Measurements from ENCODE around the gene MGAT4B. TPM values are rescaled to one million over a fixed set of nuclear protein-coding genes. Genes with fewer than 3 reads are reported as not detected.

MGAT4B gene
- total and polyA plus RNA-seq, 2 of the 13 experiments (the other 11 are each of a cell fraction or from before 2014, with no cell fraction given), result 93.5 to 130 TPM

DNA sequence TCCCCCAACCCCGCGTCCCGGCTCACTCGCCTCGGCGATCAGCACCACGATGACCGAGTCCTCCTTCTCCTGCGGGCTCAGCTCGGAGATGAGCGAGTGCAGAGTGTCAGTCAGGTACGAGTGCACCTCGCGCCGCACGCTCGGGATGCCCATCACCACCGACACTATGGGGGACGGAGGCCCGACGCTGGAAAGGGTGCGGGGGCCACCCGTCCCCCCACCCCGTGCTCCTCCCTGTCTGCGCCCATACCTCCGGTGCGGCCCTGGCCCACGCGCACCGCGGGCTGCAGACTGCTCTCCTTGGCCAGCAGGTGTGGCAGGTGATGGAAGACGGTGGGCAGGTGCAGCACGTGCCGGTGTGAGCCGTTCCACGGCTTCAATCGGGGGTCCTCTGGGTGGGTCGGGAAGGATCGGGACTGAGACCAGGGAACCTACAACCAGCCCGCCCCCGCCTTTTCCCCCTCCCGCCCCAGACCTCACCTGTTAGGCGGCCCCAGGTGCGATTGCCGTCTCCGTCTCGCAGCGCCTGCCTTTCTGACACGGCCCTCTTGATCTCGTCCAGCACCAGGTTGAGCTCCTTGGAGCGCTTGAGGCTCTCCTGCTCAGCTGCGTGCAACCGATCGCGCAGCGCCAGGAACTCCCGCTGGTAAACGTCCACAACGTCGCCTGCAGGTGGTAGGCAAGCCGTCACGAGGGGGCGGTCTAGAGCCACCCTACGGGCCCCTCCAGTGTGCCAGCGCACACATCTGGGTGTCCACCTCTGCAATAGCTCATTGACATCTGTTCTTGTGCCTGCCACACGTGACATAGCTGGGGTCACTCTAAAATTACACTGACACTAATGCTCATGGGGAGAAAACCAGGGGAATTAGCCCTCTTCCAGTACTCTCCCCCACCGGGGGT, 5.1 kb downstream of the MGAT4B start (continued):
- TF ChIP-seq, protein P1, sequence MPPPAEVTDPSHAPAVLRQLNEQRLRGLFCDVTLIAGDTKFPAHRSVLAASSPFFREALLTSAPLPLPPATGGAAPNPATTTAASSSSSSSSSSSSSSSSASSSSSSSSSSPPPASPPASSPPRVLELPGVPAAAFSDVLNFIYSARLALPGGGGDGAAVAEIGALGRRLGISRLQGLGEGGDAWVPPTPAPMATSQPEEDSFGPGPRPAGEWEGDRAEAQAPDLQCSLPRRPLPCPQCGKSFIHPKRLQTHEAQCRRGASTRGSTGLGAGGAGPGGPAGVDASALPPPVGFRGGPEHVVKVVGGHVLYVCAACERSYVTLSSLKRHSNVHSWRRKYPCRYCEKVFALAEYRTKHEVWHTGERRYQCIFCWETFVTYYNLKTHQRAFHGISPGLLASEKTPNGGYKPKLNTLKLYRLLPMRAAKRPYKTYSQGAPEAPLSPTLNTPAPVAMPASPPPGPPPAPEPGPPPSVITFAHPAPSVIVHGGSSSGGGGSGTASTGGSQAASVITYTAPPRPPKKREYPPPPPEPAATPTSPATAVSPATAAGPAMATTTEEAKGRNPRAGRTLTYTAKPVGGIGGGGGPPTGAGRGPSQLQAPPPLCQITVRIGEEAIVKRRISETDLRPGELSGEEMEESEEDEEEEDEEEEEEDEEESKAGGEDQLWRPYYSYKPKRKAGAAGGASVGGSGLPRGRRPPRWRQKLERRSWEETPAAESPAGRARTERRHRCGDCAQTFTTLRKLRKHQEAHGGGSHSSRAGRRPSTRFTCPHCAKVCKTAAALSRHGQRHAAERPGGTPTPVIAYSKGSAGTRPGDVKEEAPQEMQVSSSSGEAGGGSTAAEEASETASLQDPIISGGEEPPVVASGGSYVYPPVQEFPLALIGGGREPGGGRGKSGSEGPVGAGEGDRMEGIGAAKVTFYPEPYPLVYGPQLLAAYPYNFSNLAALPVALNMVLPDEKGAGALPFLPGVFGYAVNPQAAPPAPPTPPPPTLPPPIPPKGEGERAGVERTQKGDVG (CRISPR knock-in tag; IDR thresholded peaks at IDR 0.05; ENCODE audit: borderline replicate concordance), result peak; percentile 73; the same call in 1 of the 2 replicates
- TF ChIP-seq ELF4 (CRISPR knock-in tag; IDR thresholded peaks at IDR 0.05; ENCODE audit: borderline replicate concordance), result no peak
- TF ChIP-seq ETV5 (CRISPR knock-in tag; IDR thresholded peaks at IDR 0.05; ENCODE audit: borderline replicate concordance), result 0 out of 2 replicates have a peak, but pooled peaks have one; percentile 16
- no peak for TF ChIP-seq SOX6 (IDR thresholded peaks at IDR 0.05)
- TF ChIP-seq SOX6 (CRISPR knock-in tag; IDR thresholded peaks at IDR 0.05), result no peak
- TF ChIP-seq MAF1 (CRISPR knock-in tag; IDR thresholded peaks at IDR 0.05; ENCODE audit: borderline replicate concordance), result no peak
- TF ChIP-seq ZNF629 (CRISPR knock-in tag; conservative IDR thresholded peaks at IDR 0.05), result no peak
- no peak for TF ChIP-seq ZSCAN25 (CRISPR knock-in tag; IDR thresholded peaks at IDR 0.05)
- no peak for TF ChIP-seq FOXP4 (CRISPR knock-in tag; IDR thresholded peaks at IDR 0.05)
- no peak for TF ChIP-seq ZSCAN30 (CRISPR knock-in tag; IDR thresholded peaks at IDR 0.05)
- TF ChIP-seq, protein P2, sequence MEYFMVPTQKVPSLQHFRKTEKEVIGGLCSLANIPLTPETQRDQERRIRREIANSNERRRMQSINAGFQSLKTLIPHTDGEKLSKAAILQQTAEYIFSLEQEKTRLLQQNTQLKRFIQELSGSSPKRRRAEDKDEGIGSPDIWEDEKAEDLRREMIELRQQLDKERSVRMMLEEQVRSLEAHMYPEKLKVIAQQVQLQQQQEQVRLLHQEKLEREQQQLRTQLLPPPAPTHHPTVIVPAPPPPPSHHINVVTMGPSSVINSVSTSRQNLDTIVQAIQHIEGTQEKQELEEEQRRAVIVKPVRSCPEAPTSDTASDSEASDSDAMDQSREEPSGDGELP (IDR thresholded peaks at IDR 0.05; ENCODE audit: borderline replicate concordance, low read depth), result peak; percentile 14; the same call in 1 of the 2 replicates
- no peak for TF ChIP-seq PRDM15 (CRISPR knock-in tag; IDR thresholded peaks at IDR 0.05)
- no peak for TF ChIP-seq NFRKB (IDR thresholded peaks at IDR 0.05)
- no peak for TF ChIP-seq KDM5B (CRISPR knock-in tag; IDR thresholded peaks at IDR 0.05; ENCODE audit: borderline replicate concordance)
- TF ChIP-seq TAF15 (IDR thresholded peaks at IDR 0.05; ENCODE audit: low read depth, low read length, poor library complexity, severe bottlenecking), result no peak
- TF ChIP-seq ZNF180 (CRISPR knock-in tag; IDR thresholded peaks at IDR 0.05; ENCODE audit: borderline replicate concordance, low read depth), result no peak
- no peak for TF ChIP-seq ZNF720 (CRISPR knock-in tag; IDR thresholded peaks at IDR 0.05)
- 0 out of 2 replicates have a peak, but pooled peaks have one; percentile 40 for TF ChIP-seq ZNF326 (CRISPR knock-in tag; IDR thresholded peaks at IDR 0.05; ENCODE audit: borderline replicate concordance)
- TF ChIP-seq AGO1 (IDR thresholded peaks at IDR 0.05; ENCODE audit: low read depth, low read length, poor library complexity, severe bottlenecking), result peak; percentile 9

Measured in HepG2 (cell line).